ENCODE results near the gene RBCK1. TPM values are rescaled to one million over a fixed set of nuclear protein-coding genes. Genes with fewer than 3 reads are reported as not detected.

The RBCK1 gene
- total RNA-seq (100 to 1,000 TPM in 1 of 2 donors, 10 to 100 TPM in 1; 58.3 to 102 TPM), polyA plus RNA-seq (100 to 1,000 TPM in 1 of 2 donors, 10 to 100 TPM in 1; 95.9 to 108 TPM)
- long read RNA-seq, donor 1, transcript RBCK1-202 (12 exons, 2,774 nt): minor isoform, 8 of 42 reads
- long read RNA-seq, donor 1, transcript RBCK1-213 (3 exons, 1,200 nt): major isoform, 11 of 42 reads
- long read RNA-seq, donor 1, partial matches to known transcripts: 20 of 42 reads
- long read RNA-seq, donor 1, other reads (novel, unspliced or antisense): 0 of 42 reads
- long read RNA-seq, donor 2, transcript RBCK1-213 (3 exons, 1,200 nt): major isoform, 7 of 16 reads
- long read RNA-seq, donor 2, partial matches to known transcripts: 5 of 16 reads
- long read RNA-seq, donor 2, other reads (novel, unspliced or antisense): 0 of 16 reads
- long read RNA-seq, donor 3, partial matches to known transcripts: 24 of 34 reads
- long read RNA-seq, donor 3, other reads (novel, unspliced or antisense): 0 of 34 reads
- long read RNA-seq, donor 4, transcript RBCK1-213 (3 exons, 1,200 nt): major isoform, 8 of 16 reads
- long read RNA-seq, donor 4, partial matches to known transcripts: 5 of 16 reads
- long read RNA-seq, donor 4, other reads (novel, unspliced or antisense): 0 of 16 reads
- long read RNA-seq, donor 5, transcript RBCK1-213 (3 exons, 1,200 nt): major isoform, 14 of 45 reads
- long read RNA-seq, donor 5, transcript RBCK1-202 (12 exons, 2,774 nt): major isoform, 14 of 45 reads
- long read RNA-seq, donor 5, partial matches to known transcripts: 12 of 45 reads
- long read RNA-seq, donor 5, other reads (novel, unspliced or antisense): 0 of 45 reads

GRCh38 chr20:407953-408842, at the start of gene RBCK1:
Gene RBCK1, plus strand, starts transcription at chr20:408299. Its CDS starts 459 bp downstream, at chr20:408758.
- Histone ChIP-seq H3K9me3 (ENCODE audit: control insufficient read depth in 4 of 4, insufficient read depth in 3 of 4, low read length in 3 of 4) (no peaks in the 10 kb centered on the region), H3K27ac (ENCODE audit: low read depth in 1 of 2, low read length in 1 of 2) (peak within 1 kb of the TSS; percentile 96 to 98), H3K9ac (ENCODE audit: insufficient read depth in 1 of 2, low read length in 2 of 2) (peak within 1 kb of the TSS; percentile 76 to 83), H3K36me3 (ENCODE audit: control insufficient read depth in 4 of 4, insufficient read depth in 4 of 4, low read length in 4 of 4) (peaks cover 0 to 20% (median 9%) of the 10 kb centered on the region in 4 donors), H3K27me3 (ENCODE audit: control insufficient read depth in 3 of 3, insufficient read depth in 3 of 3, low read length in 2 of 3) (no peaks in the 10 kb centered on the region), H3K4me1 (ENCODE audit: control insufficient read depth in 5 of 5, insufficient read depth in 5 of 5, low read length in 5 of 5) (peaks cover 8 to 20% (median 9%) of the 10 kb centered on the region in 5 donors), H3K4me3 (peak within 1 kb of the TSS; percentile 99)
- peak; percentile 91 to 92 (median 92) for DNase-seq
- no peak for TF ChIP-seq CTCF (IDR thresholded peaks at IDR 0.05; ENCODE audit: control extremely low read depth, extremely low read depth)
- peak; percentile 91 for ATAC-seq (ENCODE audit: insufficient read depth, low FRiP score)
- 0 to 1% methylated on average over 63 to 77 of the region's 87 CpGs for WGBS, 2 donors

GRCh38 chr20:358891-359555, 49.1 kb upstream of the RBCK1 start:
- TF ChIP-seq CTCF (IDR thresholded peaks at IDR 0.05; ENCODE audit: control extremely low read depth, extremely low read depth): no peak
- DNase-seq (peak in 1 of 3 donors; percentile 44), ATAC-seq (ENCODE audit: insufficient read depth, low FRiP score) (no peak)
- Histone ChIP-seq H3K27me3 (ENCODE audit: control insufficient read depth in 3 of 3, insufficient read depth in 3 of 3, low read length in 2 of 3) (no peaks in the 10 kb centered on the region), H3K9ac (ENCODE audit: insufficient read depth in 1 of 2, low read length in 2 of 2) (no peak overlapping the region), H3K27ac (ENCODE audit: low read depth in 1 of 2, low read length in 1 of 2) (peak overlapping the region in 1 of 2 donors; percentile 6), H3K36me3 (ENCODE audit: control insufficient read depth in 4 of 4, insufficient read depth in 4 of 4, low read length in 4 of 4) (peaks cover 0 to 2% (median under 1%) of the 10 kb centered on the region in 4 donors), H3K4me1 (ENCODE audit: control insufficient read depth in 5 of 5, insufficient read depth in 5 of 5, low read length in 5 of 5) (peaks cover 0 to 20% (median 13%) of the 10 kb centered on the region in 5 donors), H3K4me3 (no peak overlapping the region), H3K9me3 (ENCODE audit: control insufficient read depth in 4 of 4, insufficient read depth in 3 of 4, low read length in 3 of 4) (no peaks in the 10 kb centered on the region)
- WGBS, 2 donors: 64 to 93% methylated on average over 4 of the region's 4 CpGs

- DNase-seq (no peak), ATAC-seq (ENCODE audit: insufficient read depth, low FRiP score) (no peak)
- TF ChIP-seq CTCF (IDR thresholded peaks at IDR 0.05; ENCODE audit: control extremely low read depth, extremely low read depth): no peak
- 95 to 96% methylated on average over 8 of the region's 8 CpGs for WGBS, 2 donors
- H3K9ac ChIP-seq (ENCODE audit: insufficient read depth in 1 of 2, low read length in 2 of 2): no peak overlapping the region
- H3K27me3 ChIP-seq (ENCODE audit: control insufficient read depth in 3 of 3, insufficient read depth in 3 of 3, low read length in 2 of 3): no peaks in the 10 kb centered on the region
- H3K36me3 ChIP-seq (ENCODE audit: control insufficient read depth in 4 of 4, insufficient read depth in 4 of 4, low read length in 4 of 4): no peaks in the 10 kb centered on the region
- peak overlapping the region in 1 of 2 donors; percentile 16 for H3K27ac ChIP-seq (ENCODE audit: low read depth in 1 of 2, low read length in 1 of 2)
- H3K4me1 ChIP-seq (ENCODE audit: control insufficient read depth in 5 of 5, insufficient read depth in 5 of 5, low read length in 5 of 5): peaks cover 0 to 24% (median 15%) of the 10 kb centered on the region in 5 donors
- no peaks in the 10 kb centered on the region for H3K9me3 ChIP-seq (ENCODE audit: control insufficient read depth in 4 of 4, insufficient read depth in 3 of 4, low read length in 3 of 4)
- no peak overlapping the region for H3K4me3 ChIP-seq
These were observed 46.5 kb upstream of the RBCK1 start for GRCh38 chr20:361561-361960.

Measured in lung (tissue), 16 donors.